HepG2 (cell line): ENCODE data around the gene ASXL1. TPM values are rescaled to one million over a fixed set of nuclear protein-coding genes. Genes with fewer than 3 reads are reported as not detected.

ENCODE experiments used
- BRCA1 ChIP-seq: sonication (generic); formaldehyde crosslinking; IDR thresholded peaks from 2 replicates; pipeline ENCODE4 v1.4.0; 2020; ENCODE audit warnings: missing genetic modification reagents
- CBFB ChIP-seq: sonication (generic); formaldehyde crosslinking; IDR thresholded peaks from 2 replicates; pipeline ENCODE4 v1.4.0; 2020; ENCODE audit warnings: missing genetic modification reagents
- CC2D1A ChIP-seq: sonication (generic); formaldehyde crosslinking; IDR thresholded peaks from 2 replicates; pipeline ENCODE4 v1.8.1; 2023; ENCODE audit warnings: mild to moderate bottlenecking, missing genetic modification reagents
- CCDC6 ChIP-seq: sonication (generic); formaldehyde crosslinking; IDR thresholded peaks from 2 replicates; pipeline ENCODE4 v1.8.1; 2022; ENCODE audit warnings: mild to moderate bottlenecking, missing genetic modification reagents, moderate library complexity
- CSRNP2 ChIP-seq: sonication (generic); formaldehyde crosslinking; conservative IDR thresholded peaks from 2 replicates; pipeline ENCODE4 v1.8.0; 2022; ENCODE audit warnings: low read depth, missing genetic modification reagents
- EED ChIP-seq: sonication (generic); formaldehyde crosslinking; IDR thresholded peaks from 2 replicates; pipeline ENCODE4 v1.5.0; 2020; ENCODE audit warnings: mild to moderate bottlenecking, missing genetic modification reagents
- ELF1 ChIP-seq: sonication (generic); formaldehyde crosslinking; IDR thresholded peaks from 2 replicates; pipeline ENCODE4 v1.4.0; 2020; ENCODE audit warnings: missing genetic modification reagents
- IKZF1 ChIP-seq: fragments of 450-650 bp; IDR thresholded peaks from 2 replicates; pipeline ENCODE4 v1.7.1; 2016
- JDP2 ChIP-seq: sonication (generic); formaldehyde crosslinking; IDR thresholded peaks from 2 replicates; pipeline ENCODE4 v1.8.1; 2022; ENCODE audit warnings: missing genetic modification reagents, borderline replicate concordance
- LCORL ChIP-seq, 2 experiments: fragments of 450-650 bp in 1 of 2; sonication (generic) in 1 of 2; formaldehyde crosslinking in 1 of 2; IDR thresholded peaks; 2 replicates each; pipeline versions ENCODE4 v1.5.0 to v1.6.1; 2017 to 2020; ENCODE audit warnings: antibody characterized with exemption in 1 of 2, missing genetic modification reagents in 1 of 2
- NBN ChIP-seq: fragments of 450-650 bp; conservative IDR thresholded peaks from 2 replicates; pipeline ENCODE4 v1.6.1; 2017
- PATZ1 ChIP-seq: sonication (generic); formaldehyde crosslinking; IDR thresholded peaks from 2 replicates; pipeline ENCODE4 v1.4.0; 2020; ENCODE audit warnings: missing genetic modification reagents
- RBM39 ChIP-seq: fragments of 200-400 bp; formaldehyde crosslinking; IDR thresholded peaks from one replicate; pipeline ENCODE4 v1.6.1; 2018; ENCODE audit warnings: antibody characterized with exemption, mild to moderate bottlenecking, low read depth, low read length; ENCODE audit not compliant: poor library complexity, severe bottlenecking
- SIX1 ChIP-seq: sonication (generic); formaldehyde crosslinking; IDR thresholded peaks from 2 replicates; pipeline ENCODE4 v1.4.0; 2020; ENCODE audit warnings: missing genetic modification reagents, borderline replicate concordance
- SOX13 ChIP-seq, 3 experiments: fragments of 450-650 bp in 1 of 3; sonication (generic) in 1 of 3; formaldehyde crosslinking in 1 of 3; IDR thresholded peaks in 2 of 3; conservative IDR thresholded peaks in 1 of 3; 2 replicates each; pipeline versions ENCODE4 v1.5.0 to v1.6.1; 2016 to 2020; ENCODE audit warnings: antibody characterized with exemption in 1 of 3, mild to moderate bottlenecking in 1 of 3, missing compliant biosample characterization in 1 of 3, missing genetic modification reagents in 1 of 3, moderate library complexity in 1 of 3
- SP1 ChIP-seq, 2 experiments: fragments of 450-650 bp in 1 of 2; sonication (generic) in 1 of 2; formaldehyde crosslinking in 1 of 2; IDR thresholded peaks; 2 replicates each; pipeline versions ENCODE4 v1.4.0 to v1.6.1; 2016 to 2020; ENCODE audit warnings: missing genetic modification reagents in 1 of 2
- SP4 ChIP-seq: sonication (generic); formaldehyde crosslinking; IDR thresholded peaks from 2 replicates; pipeline ENCODE4 v1.8.1; 2023; ENCODE audit warnings: mild to moderate bottlenecking, missing genetic modification reagents
- TFE3 ChIP-seq: IDR thresholded peaks from 2 replicates; pipeline ENCODE4 v1.6.1; 2016
- THAP11 ChIP-seq: IDR thresholded peaks from 2 replicates; pipeline ENCODE4 v1.6.1; 2016; ENCODE audit warnings: missing biosample characterization, missing genetic modification reagents
- U2AF2 ChIP-seq: fragments of 200-400 bp; formaldehyde crosslinking; IDR thresholded peaks from 2 replicates; pipeline ENCODE4 v1.6.1; 2017; ENCODE audit warnings: low read depth, mild to moderate bottlenecking, low read length
- ZEB1 ChIP-seq: IDR thresholded peaks from 2 replicates; pipeline ENCODE4 v1.6.1; 2012; ENCODE audit warnings: mild to moderate bottlenecking, low read depth, inconsistent platforms; ENCODE audit not compliant: insufficient replicate concordance
- ZFP36 ChIP-seq: fragments of 150-350 bp; IDR thresholded peaks from 2 replicates; pipeline ENCODE4 v1.6.1; 2018; ENCODE audit warnings: borderline replicate concordance, low read length, low read depth; ENCODE audit not compliant: partially characterized antibody
- ZNF251 ChIP-seq: sonication (generic); formaldehyde crosslinking; IDR thresholded peaks from 2 replicates; pipeline ENCODE4 v1.9.0; 2021; ENCODE audit warnings: mild to moderate bottlenecking, missing genetic modification reagents
- ZNF430 ChIP-seq: sonication (generic); formaldehyde crosslinking; IDR thresholded peaks from 2 replicates; pipeline ENCODE4 v1.9.0; 2021; ENCODE audit warnings: mild to moderate bottlenecking, missing genetic modification reagents
- ZNF558 ChIP-seq: sonication (generic); formaldehyde crosslinking; IDR thresholded peaks from 2 replicates; pipeline ENCODE4 v1.9.0; 2022; ENCODE audit warnings: mild to moderate bottlenecking, missing genetic modification reagents, borderline replicate concordance
- ZNF580 ChIP-seq: IDR thresholded peaks from 2 replicates; pipeline ENCODE4 v1.6.1; 2016; ENCODE audit warnings: low read depth, borderline replicate concordance
- polyA plus RNA-seq, 8 experiments: library from polyadenylated mRNA; depleted of rRNA in 3 of 8; stranded (reverse) in 7 of 8; unstranded in 1 of 8; fragments of >200 nt; fragmentation: Illumina TruSeq in 4 of 8; extraction: Trizol in 4 of 8; gene quantifications; 2 replicates each; pipeline versions ENCODE4 v1.2.1 to v1.2.3, GENCODE V29; 2011 to 2016; ENCODE audit warnings: low read depth in 4 of 8, missing spikeins in 1 of 8, mixed read lengths in 1 of 8; ENCODE audit not compliant: insufficient read depth in 1 of 8
- total RNA-seq, 5 experiments: library from RNA; depleted of rRNA; stranded (reverse); fragments of >200 nt; fragmentation: Illumina TruSeq; extraction: Trizol; gene quantifications; 2 replicates each; pipeline ENCODE4 v1.2.3, GENCODE V29; 2016; ENCODE audit warnings: low read depth in 1 of 5

ASXL1 gene
- total and polyA plus RNA-seq, 2 of the 13 experiments (the other 11 are each of a cell fraction or from before 2014, with no cell fraction given): 62.1 to 74.8 TPM

- TF ChIP-seq EED (CRISPR knock-in tag) (no peak), CBFB (CRISPR knock-in tag) (no peak), ZFP36 (no peak), SP4 (CRISPR knock-in tag) (0 out of 2 replicates have a peak, but pooled peaks have one; percentile 8), ZNF251 (CRISPR knock-in tag) (no peak), ZEB1 (no peak), BRCA1 (CRISPR knock-in tag) (no peak), ZNF580 (no peak), THAP11 (peak; percentile 10; the same call in 1 of the 2 replicates), CC2D1A (no peak), SIX1 (CRISPR knock-in tag) (no peak), TFE3 (CRISPR knock-in tag) (no peak), SP1 (IDR thresholded peaks at IDR 0.05) (no peak), SP1 (CRISPR knock-in tag; IDR thresholded peaks at IDR 0.05) (no peak), RBM39 (no peak), PATZ1 (CRISPR knock-in tag) (0 out of 2 replicates have a peak, but pooled peaks have one; percentile 6), CCDC6 (CRISPR knock-in tag) (no peak), LCORL (IDR thresholded peaks at IDR 0.05) (no peak), LCORL (CRISPR knock-in tag; IDR thresholded peaks at IDR 0.05) (peak; percentile 71; the same call in 1 of the 2 replicates), NBN (no peak), ZNF430 (CRISPR knock-in tag) (no peak), JDP2 (no peak), CSRNP2 (CRISPR knock-in tag) (no peak), ELF1 (CRISPR knock-in tag) (peak; percentile 8; the same call in 1 of the 2 replicates), IKZF1 (no peak), SOX13 (IDR thresholded peaks at IDR 0.05) (no peak), SOX13 (CRISPR knock-in tag; conservative IDR thresholded peaks at IDR 0.05 in 1 of 2, IDR thresholded peaks at IDR 0.05 in 1 of 2) (no peak), U2AF2 (no peak), ZNF558 (CRISPR knock-in tag) (no peak)
These were observed 19.0 kb upstream of the ASXL1 start (continued) for GRCh38 chr20:32339116-32339515.
